WTC11 (cell line): ENCODE measurements around the gene HSP90AB1. TPM values are rescaled to one million over a fixed set of nuclear protein-coding genes. Genes with fewer than 3 reads are reported as not detected.

ENCODE experiments used
- ATAC-seq: fragments of 200-7000 bp; cut with Tn5 transposase; 2 replicates; pipeline ENCODE4 v1.10.0; 2021; ENCODE audit warnings: mild to moderate bottlenecking, moderate library complexity
- CTCF ChIA-PET: fragments of 300-600 bp; sonication (Branson Sonifier 250); formaldehyde crosslinking; loops from one replicate; lab custom pipeline; 2021; ENCODE audit warnings: antibody characterized with exemption; lab: Charles Lee
- POLR2A ChIA-PET: fragments of 350-600 bp; sonication (Branson Sonifier 250); formaldehyde crosslinking; loops from one replicate; lab custom pipeline; 2021; ENCODE audit warnings: antibody characterized with exemption; lab: Charles Lee
- DNase-seq: peaks from one replicate; pipeline ENCODE4 v3.0.0; 2021; ENCODE audit warnings: low spot score
- H3K27ac Mint-ChIP-seq: 2 replicates; pipeline ENCODE4 v1.8.0; 2021; ENCODE audit warnings: mixed read lengths
- H3K27me3 Mint-ChIP-seq: 2 replicates; pipeline ENCODE4 v1.8.0; 2021; ENCODE audit warnings: low read depth, mild to moderate bottlenecking, moderate library complexity, mixed read lengths
- H3K36me3 Mint-ChIP-seq: 2 replicates; pipeline ENCODE4 v1.8.0; 2021; ENCODE audit warnings: mixed read lengths
- H3K4me1 Mint-ChIP-seq: 2 replicates; pipeline ENCODE4 v1.8.0; 2022; ENCODE audit warnings: mixed read lengths
- H3K4me3 Mint-ChIP-seq: 2 replicates; pipeline ENCODE4 v1.8.0; 2021; ENCODE audit warnings: mild to moderate bottlenecking, moderate library complexity, mixed read lengths
- H3K9me3 Mint-ChIP-seq: 2 replicates; pipeline ENCODE4 v1.8.0; 2021; ENCODE audit warnings: mixed read lengths
- ATF1 ChIP-seq: sonication (generic); formaldehyde crosslinking; IDR thresholded peaks from 2 replicates; pipeline ENCODE4 v1.8.1; 2023; ENCODE audit warnings: mild to moderate bottlenecking, moderate library complexity, missing genetic modification reagents
- CREB1 ChIP-seq: sonication (generic); formaldehyde crosslinking; IDR thresholded peaks from 2 replicates; pipeline ENCODE4 v1.8.0; 2023; ENCODE audit warnings: mild to moderate bottlenecking, missing genetic modification reagents
- JAZF1 ChIP-seq: fragments of 250-450 bp; sonication (Bioruptor Pico); IDR thresholded peaks from 2 replicates; pipeline ENCODE4 v1.9.0; 2021; ENCODE audit warnings: moderate library complexity, mild to moderate bottlenecking, inconsistent platforms
- KAT7 ChIP-seq: sonication (generic); formaldehyde crosslinking; IDR thresholded peaks from 2 replicates; pipeline ENCODE4 v1.8.1; 2023; ENCODE audit warnings: missing genetic modification reagents, mild to moderate bottlenecking, borderline replicate concordance
- NR2C2 ChIP-seq: sonication (generic); formaldehyde crosslinking; IDR thresholded peaks from 2 replicates; pipeline ENCODE4 v1.8.0; 2022; ENCODE audit warnings: mild to moderate bottlenecking, missing genetic modification reagents
- ZNF219 ChIP-seq: sonication (generic); formaldehyde crosslinking; IDR thresholded peaks from 2 replicates; pipeline ENCODE4 v1.8.0; 2023; ENCODE audit warnings: missing genetic modification reagents, mild to moderate bottlenecking, borderline replicate concordance
- ZNF416 ChIP-seq: fragments of 250-450 bp; sonication (Bioruptor Pico); IDR thresholded peaks from 2 replicates; pipeline ENCODE4 v1.9.0; 2021; ENCODE audit warnings: mild to moderate bottlenecking, inconsistent platforms
- total RNA-seq: library from RNA; stranded (reverse); gene quantifications from 3 replicates; pipeline ENCODE4 v1.2.3, GENCODE V29; 2021
- TF ChIP-seq, protein P1 (sequence below): sonication (generic); formaldehyde crosslinking; conservative IDR thresholded peaks from 2 replicates; pipeline ENCODE4 v1.8.1; 2022; ENCODE audit warnings: mild to moderate bottlenecking, missing genetic modification reagents
- TF ChIP-seq, protein P2 (sequence below): sonication (generic); formaldehyde crosslinking; IDR thresholded peaks from 2 replicates; pipeline ENCODE4 v1.8.0; 2022; ENCODE audit warnings: mild to moderate bottlenecking, missing genetic modification reagents
- TF ChIP-seq, protein P3 (sequence below): sonication (generic); formaldehyde crosslinking; IDR thresholded peaks from 2 replicates; pipeline ENCODE4 v1.8.1; 2023; ENCODE audit warnings: mild to moderate bottlenecking, moderate library complexity, missing genetic modification reagents
- TF ChIP-seq, protein P4 (sequence below): fragments of 250-450 bp; sonication (Bioruptor Pico); IDR thresholded peaks from 2 replicates; pipeline ENCODE4 v1.8.0; 2021; ENCODE audit warnings: mild to moderate bottlenecking
- TF ChIP-seq, protein P5 (sequence below): sonication (generic); formaldehyde crosslinking; IDR thresholded peaks from 2 replicates; pipeline ENCODE4 v1.8.1; 2022; ENCODE audit warnings: low read depth, missing genetic modification reagents, borderline replicate concordance
- TF ChIP-seq, protein P6 (sequence below): fragments of 250-450 bp; sonication (Bioruptor Pico); IDR thresholded peaks from 2 replicates; pipeline ENCODE4 v1.9.0; 2021; ENCODE audit warnings: mild to moderate bottlenecking, borderline replicate concordance
- TF ChIP-seq, protein P7 (sequence below): sonication (generic); formaldehyde crosslinking; IDR thresholded peaks from 2 replicates; pipeline ENCODE4 v1.8.1; 2023; ENCODE audit warnings: mild to moderate bottlenecking, missing genetic modification reagents, moderate library complexity
- TF ChIP-seq, protein P8 (sequence below): sonication (generic); formaldehyde crosslinking; IDR thresholded peaks from 2 replicates; pipeline ENCODE4 v1.8.0; 2023; ENCODE audit warnings: missing genetic modification reagents

Gene HSP90AB1
- total RNA-seq, 1 experiment from 2014 or later: 2,171 TPM

DNA sequence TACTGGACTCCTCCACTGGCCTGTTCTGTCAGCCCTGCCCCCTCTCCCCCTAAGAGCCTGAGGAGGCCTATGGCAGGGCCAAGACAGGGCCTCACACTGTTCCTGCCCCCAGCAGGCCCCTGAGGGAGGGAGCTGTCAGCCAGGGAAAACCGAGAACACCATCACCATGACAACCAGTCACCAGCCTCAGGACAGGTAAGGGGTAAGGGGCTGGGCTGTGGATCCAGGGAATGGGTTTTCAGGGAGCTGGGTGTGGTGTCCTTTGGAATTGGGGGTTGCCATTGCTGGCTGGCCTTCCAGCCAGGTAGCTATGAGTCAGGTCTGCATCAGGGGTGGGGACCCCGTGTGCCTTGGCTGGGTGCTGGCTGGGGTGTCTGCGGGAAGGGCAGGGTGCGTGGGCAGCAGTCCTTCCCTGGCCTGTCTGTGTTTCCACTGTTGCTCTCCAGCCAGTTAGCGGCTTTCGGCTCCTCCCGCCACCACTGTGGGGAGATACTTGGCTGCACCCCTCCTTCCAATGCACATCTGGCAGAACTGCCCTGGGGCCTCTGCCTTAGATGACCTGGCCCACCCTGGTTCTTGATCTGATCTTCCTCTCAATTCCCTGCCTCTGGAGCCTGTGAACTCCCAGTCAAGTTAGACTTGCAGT lies 19.6 kb upstream of the HSP90AB1 start:
- no peak overlapping the region for H3K4me3 Mint-ChIP-seq
- peaks cover 39% of the 10 kb centered on the region for H3K4me1 Mint-ChIP-seq
- DNase-seq (no peak), ATAC-seq (no peak; the same call in 1 of the 2 replicates)
- peaks cover 39% of the 10 kb centered on the region for H3K36me3 Mint-ChIP-seq
- ChIA-PET POLR2A (interaction anchor here (0.6 to 1.9 kb wide), 3 partner anchors 10 to 29 kb away, joined by 4 to 9 read pairs (median 6); partner anchors contain the start of genes HSP90AB1 and MYMX), CTCF (interaction anchor here (0.9 to 10.7 kb wide), 8 partner anchors 8 to 165 kb away, joined by 3 to 174 read pairs (median 5); partner anchors contain the start of gene SLC35B2)
- TF ChIP-seq, protein P1, sequence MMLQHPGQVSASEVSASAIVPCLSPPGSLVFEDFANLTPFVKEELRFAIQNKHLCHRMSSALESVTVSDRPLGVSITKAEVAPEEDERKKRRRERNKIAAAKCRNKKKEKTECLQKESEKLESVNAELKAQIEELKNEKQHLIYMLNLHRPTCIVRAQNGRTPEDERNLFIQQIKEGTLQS (CRISPR knock-in tag): no peak
- TF ChIP-seq ZNF219 (no peak), NR2C2 (no peak), ATF1 (no peak), JAZF1 (CRISPR knock-in tag) (no peak), CREB1 (CRISPR knock-in tag) (no peak), KAT7 (no peak), ZNF416 (CRISPR knock-in tag) (no peak)
- TF ChIP-seq, protein P2, sequence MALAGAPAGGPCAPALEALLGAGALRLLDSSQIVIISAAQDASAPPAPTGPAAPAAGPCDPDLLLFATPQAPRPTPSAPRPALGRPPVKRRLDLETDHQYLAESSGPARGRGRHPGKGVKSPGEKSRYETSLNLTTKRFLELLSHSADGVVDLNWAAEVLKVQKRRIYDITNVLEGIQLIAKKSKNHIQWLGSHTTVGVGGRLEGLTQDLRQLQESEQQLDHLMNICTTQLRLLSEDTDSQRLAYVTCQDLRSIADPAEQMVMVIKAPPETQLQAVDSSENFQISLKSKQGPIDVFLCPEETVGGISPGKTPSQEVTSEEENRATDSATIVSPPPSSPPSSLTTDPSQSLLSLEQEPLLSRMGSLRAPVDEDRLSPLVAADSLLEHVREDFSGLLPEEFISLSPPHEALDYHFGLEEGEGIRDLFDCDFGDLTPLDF (CRISPR knock-in tag): no peak
- TF ChIP-seq, protein P3, sequence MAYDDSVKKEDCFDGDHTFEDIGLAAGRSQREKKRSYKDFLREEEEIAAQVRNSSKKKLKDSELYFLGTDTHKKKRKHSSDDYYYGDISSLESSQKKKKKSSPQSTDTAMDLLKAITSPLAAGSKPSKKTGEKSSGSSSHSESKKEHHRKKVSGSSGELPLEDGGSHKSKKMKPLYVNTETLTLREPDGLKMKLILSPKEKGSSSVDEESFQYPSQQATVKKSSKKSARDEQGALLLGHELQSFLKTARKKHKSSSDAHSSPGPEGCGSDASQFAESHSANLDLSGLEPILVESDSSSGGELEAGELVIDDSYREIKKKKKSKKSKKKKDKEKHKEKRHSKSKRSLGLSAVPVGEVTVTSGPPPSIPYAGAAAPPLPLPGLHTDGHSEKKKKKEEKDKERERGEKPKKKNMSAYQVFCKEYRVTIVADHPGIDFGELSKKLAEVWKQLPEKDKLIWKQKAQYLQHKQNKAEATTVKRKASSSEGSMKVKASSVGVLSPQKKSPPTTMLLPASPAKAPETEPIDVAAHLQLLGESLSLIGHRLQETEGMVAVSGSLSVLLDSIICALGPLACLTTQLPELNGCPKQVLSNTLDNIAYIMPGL (CRISPR knock-in tag): no peak
- TF ChIP-seq, protein P4, sequence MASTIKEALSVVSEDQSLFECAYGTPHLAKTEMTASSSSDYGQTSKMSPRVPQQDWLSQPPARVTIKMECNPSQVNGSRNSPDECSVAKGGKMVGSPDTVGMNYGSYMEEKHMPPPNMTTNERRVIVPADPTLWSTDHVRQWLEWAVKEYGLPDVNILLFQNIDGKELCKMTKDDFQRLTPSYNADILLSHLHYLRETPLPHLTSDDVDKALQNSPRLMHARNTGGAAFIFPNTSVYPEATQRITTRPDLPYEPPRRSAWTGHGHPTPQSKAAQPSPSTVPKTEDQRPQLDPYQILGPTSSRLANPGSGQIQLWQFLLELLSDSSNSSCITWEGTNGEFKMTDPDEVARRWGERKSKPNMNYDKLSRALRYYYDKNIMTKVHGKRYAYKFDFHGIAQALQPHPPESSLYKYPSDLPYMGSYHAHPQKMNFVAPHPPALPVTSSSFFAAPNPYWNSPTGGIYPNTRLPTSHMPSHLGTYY (CRISPR knock-in tag): no peak
- TF ChIP-seq, protein P5, sequence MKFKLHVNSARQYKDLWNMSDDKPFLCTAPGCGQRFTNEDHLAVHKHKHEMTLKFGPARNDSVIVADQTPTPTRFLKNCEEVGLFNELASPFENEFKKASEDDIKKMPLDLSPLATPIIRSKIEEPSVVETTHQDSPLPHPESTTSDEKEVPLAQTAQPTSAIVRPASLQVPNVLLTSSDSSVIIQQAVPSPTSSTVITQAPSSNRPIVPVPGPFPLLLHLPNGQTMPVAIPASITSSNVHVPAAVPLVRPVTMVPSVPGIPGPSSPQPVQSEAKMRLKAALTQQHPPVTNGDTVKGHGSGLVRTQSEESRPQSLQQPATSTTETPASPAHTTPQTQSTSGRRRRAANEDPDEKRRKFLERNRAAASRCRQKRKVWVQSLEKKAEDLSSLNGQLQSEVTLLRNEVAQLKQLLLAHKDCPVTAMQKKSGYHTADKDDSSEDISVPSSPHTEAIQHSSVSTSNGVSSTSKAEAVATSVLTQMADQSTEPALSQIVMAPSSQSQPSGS: no peak
- TF ChIP-seq, protein P6, sequence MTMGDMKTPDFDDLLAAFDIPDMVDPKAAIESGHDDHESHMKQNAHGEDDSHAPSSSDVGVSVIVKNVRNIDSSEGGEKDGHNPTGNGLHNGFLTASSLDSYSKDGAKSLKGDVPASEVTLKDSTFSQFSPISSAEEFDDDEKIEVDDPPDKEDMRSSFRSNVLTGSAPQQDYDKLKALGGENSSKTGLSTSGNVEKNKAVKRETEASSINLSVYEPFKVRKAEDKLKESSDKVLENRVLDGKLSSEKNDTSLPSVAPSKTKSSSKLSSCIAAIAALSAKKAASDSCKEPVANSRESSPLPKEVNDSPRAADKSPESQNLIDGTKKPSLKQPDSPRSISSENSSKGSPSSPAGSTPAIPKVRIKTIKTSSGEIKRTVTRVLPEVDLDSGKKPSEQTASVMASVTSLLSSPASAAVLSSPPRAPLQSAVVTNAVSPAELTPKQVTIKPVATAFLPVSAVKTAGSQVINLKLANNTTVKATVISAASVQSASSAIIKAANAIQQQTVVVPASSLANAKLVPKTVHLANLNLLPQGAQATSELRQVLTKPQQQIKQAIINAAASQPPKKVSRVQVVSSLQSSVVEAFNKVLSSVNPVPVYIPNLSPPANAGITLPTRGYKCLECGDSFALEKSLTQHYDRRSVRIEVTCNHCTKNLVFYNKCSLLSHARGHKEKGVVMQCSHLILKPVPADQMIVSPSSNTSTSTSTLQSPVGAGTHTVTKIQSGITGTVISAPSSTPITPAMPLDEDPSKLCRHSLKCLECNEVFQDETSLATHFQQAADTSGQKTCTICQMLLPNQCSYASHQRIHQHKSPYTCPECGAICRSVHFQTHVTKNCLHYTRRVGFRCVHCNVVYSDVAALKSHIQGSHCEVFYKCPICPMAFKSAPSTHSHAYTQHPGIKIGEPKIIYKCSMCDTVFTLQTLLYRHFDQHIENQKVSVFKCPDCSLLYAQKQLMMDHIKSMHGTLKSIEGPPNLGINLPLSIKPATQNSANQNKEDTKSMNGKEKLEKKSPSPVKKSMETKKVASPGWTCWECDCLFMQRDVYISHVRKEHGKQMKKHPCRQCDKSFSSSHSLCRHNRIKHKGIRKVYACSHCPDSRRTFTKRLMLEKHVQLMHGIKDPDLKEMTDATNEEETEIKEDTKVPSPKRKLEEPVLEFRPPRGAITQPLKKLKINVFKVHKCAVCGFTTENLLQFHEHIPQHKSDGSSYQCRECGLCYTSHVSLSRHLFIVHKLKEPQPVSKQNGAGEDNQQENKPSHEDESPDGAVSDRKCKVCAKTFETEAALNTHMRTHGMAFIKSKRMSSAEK (CRISPR knock-in tag): no peak
- TF ChIP-seq, protein P7, sequence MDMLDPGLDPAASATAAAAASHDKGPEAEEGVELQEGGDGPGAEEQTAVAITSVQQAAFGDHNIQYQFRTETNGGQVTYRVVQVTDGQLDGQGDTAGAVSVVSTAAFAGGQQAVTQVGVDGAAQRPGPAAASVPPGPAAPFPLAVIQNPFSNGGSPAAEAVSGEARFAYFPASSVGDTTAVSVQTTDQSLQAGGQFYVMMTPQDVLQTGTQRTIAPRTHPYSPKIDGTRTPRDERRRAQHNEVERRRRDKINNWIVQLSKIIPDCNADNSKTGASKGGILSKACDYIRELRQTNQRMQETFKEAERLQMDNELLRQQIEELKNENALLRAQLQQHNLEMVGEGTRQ: no peak
- TF ChIP-seq, protein P8, sequence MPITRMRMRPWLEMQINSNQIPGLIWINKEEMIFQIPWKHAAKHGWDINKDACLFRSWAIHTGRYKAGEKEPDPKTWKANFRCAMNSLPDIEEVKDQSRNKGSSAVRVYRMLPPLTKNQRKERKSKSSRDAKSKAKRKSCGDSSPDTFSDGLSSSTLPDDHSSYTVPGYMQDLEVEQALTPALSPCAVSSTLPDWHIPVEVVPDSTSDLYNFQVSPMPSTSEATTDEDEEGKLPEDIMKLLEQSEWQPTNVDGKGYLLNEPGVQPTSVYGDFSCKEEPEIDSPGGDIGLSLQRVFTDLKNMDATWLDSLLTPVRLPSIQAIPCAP (CRISPR knock-in tag): no peak
- no peak overlapping the region for H3K27ac Mint-ChIP-seq
- no peaks in the 10 kb centered on the region for H3K27me3 Mint-ChIP-seq
- H3K9me3 Mint-ChIP-seq: no peaks in the 10 kb centered on the region
